Middle frontal gyrus (tissue), 1 donor: ENCODE results near the gene TBL1X.
"Not testable (repeated sequence)": the region's sequence is repeated elsewhere in the genome, so short reads cannot be mapped to it uniquely, and the experiment has no call there.

Source experiments
- DNase-seq: peaks from one replicate; pipeline ENCODE4 v3.0.0-alpha.2; 2015; ENCODE audit warnings: low spot score; ENCODE audit errors: extremely low spot score

The TBL1X gene

DNA sequence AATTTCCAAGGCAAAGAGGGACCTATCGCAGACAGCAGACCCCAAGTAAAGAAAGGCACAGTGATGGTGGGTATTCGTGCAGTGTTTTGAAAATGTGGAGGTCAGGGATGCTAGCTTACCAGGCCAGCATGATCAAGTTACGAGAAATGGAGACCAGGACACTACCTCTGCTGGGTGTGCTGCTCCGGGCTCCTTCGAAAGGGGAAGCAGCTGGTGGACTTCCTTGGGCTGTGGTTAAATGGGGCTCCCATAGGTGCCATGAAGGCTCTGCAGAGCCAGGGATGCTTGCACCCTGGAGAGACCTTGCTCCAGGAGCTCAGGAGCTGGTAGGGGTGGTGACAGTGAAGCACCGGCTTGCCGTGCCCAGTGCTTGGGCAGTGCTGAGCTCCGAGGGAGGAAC, 68.8 kb downstream of the TBL1X start:
- no peak for DNase-seq

GRCh38 chrX:9534686-9535085, 69.8 kb downstream of the TBL1X start:
- no peak for DNase-seq

- no peak for DNase-seq
Observed at GRCh38 chrX:9535101-9535500, 70.2 kb downstream of the TBL1X start.

GRCh38 chrX:9536156-9536555, 71.3 kb downstream of the TBL1X start:
- not testable (repeated sequence) for DNase-seq

- no peak for DNase-seq
Observed at GRCh38 chrX:9537781-9538180, 72.9 kb downstream of the TBL1X start.

DNA sequence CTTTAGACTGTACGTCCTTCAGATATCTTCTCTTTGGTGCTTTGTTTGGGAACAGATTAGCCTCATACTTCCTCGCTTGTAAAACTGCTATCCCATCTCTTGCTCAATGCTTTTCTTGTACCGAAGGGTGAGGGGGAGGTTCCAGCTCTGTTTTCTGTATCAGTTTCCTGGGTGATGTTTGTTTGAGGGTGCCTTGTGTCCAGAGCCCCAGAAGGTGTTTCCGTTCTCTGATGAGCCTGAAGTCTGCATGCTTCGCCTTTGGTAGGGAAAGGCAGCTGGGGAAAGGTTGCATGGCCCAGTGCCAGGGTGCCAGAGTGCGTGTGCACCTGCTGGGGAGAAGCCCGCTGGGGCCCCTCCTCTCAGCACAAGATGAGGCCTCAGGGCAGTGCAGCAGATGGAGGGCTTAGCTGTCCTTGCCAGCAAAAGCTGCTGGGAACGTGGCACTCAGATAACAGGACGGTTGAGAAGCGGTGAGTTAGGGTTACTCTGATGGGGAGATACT, 73.7 kb downstream of the TBL1X start:
- no peak for DNase-seq

DNA sequence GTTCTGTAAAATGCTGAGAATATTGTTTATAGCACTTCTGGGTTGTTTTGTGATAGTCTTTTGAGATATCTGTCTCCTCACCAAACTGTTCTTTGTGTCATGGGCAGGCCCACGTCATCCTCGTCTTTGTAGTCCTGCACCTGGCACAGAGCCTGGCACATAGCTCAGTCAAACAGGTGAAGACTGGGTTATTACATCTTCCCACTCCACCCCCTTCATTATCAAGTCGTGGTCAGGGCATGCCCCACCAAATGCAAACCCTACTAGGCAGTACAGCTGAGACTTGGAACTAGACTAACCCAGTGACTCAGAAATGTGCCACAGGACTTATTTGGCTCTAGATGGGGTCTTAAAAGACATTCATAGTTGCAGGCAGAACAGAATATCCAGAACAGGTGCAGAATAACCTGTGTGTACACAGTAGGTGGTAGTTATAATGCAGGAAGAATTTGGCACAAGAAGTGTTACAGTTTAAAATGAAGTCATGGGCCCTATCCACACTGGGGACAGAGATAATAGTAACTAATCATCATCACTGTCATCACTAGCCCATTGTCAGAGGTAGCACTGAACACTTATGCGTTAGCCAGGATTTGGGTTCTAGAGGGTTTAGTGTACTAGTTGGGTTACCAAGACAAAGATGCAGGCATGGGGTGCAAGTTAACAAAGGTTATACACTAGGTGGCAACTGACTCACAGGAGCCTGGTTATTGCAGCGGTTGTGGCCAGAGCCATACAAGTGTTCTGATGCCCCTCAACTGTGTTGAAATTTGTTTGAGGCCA, 74.9 kb downstream of the TBL1X start:
- no peak for DNase-seq

- DNase-seq = no peak
Observed at GRCh38 chrX:9542106-9542760, 77.4 kb downstream of the TBL1X start.

- no peak for DNase-seq
Observed at GRCh38 chrX:9542761-9543111, 77.9 kb downstream of the TBL1X start.

DNA sequence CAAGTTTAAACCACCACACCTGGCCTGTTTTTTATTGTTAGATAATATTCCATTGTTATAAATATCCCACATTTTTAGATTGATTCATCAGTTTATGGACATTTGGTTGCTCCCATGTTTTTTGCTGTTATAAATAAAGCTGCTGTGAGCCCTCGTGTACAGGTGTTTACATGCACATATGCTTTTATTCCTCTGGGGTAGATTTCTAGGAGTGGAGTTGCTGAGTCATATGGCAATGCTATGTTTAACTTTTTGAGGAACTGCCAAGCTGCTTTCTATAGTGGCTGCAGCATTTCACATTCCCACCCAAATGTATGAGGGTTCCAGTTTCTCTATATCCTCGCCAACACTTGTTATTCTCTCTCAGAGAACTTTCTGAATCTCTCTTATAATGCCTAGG, 90.5 kb downstream of the TBL1X start:
- DNase-seq = no peak

GRCh38 chrX:9557091-9557490, 92.2 kb downstream of the TBL1X start:
- no peak for DNase-seq

GRCh38 chrX:9557521-9557920, 92.7 kb downstream of the TBL1X start:
- no peak for DNase-seq

DNA sequence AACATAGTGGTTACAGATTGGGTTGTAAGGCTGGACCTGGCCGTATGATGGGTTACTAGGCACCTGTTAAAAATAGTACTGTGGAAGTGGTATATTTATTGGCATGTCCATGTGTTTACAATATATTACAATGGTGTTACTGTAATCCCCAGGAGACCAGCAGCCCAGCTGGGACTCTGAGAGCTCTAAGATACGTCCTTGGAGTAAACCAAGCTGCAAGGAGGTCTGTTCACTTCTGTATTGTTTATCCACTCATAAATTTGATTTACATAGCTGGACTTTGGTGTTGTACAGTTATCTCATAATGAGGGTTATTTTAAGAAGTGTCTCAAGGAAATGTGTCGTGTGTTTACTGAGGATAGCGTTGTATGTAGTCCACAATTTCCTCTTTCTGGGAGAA, 93.8 kb downstream of the TBL1X start:
- no peak for DNase-seq

DNA sequence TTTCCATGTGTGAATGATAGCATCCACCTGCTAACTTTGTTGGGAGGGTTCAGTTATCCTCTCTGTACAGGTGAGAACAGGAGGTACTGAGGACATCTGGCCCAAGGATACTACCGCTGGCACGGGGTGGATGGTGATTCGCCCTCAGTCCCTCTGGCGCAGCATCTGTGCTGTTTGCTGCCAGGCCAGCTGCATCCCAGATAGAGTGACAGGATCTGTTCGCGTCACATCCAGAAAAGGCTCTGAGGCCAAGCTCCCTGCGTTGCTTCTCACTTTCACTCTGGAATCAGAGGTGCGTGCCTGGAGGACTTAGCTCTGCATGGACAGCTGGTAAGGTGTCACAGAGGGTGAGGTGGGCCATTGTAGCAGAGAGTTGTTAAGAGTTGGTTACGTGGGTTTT, 95.4 kb downstream of the TBL1X start:
- no peak for DNase-seq

DNA sequence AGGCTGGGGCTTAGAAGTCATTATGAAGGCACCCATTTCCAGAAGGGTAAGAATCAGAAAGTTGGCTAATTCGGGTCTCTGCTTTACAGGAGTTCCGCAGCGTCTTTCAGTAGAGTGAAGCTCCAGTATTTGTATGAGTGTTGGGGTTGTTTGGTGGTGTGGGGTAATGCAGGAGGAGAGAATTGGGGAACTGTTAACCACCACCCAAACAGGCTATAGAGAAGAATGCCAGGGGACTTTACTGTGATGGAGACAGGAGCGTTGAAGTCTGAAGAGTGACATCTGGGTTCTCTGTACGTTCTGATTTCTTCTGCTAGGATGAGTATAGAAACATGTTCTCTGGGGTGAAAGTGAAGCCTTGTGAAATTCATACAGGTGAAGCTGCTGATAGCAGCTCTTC, 96.3 kb downstream of the TBL1X start:
- no peak for DNase-seq

DNA sequence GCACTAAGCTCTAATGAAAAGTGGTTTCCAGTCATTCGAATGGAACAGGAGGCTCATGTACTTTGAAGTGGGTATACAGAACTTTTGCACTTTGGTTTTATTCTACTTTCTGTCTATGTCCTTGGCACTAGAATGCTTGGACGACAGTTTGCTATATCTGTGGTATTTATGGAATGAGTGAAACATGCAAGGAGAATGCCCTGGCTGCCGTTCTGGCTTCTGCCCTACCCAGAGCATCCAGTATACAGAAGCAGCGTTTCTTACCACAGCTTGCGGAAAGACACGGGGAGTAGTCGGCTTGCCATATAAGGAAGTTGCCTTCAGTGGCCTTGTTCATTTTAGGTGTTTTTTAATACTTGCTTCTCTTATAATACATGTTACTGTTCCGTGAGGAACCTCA, 98.0 kb downstream of the TBL1X start:
- no peak for DNase-seq

- peak; percentile 11 for DNase-seq
Observed at GRCh38 chrX:9566150-9566621, 101.3 kb downstream of the TBL1X start.

DNA sequence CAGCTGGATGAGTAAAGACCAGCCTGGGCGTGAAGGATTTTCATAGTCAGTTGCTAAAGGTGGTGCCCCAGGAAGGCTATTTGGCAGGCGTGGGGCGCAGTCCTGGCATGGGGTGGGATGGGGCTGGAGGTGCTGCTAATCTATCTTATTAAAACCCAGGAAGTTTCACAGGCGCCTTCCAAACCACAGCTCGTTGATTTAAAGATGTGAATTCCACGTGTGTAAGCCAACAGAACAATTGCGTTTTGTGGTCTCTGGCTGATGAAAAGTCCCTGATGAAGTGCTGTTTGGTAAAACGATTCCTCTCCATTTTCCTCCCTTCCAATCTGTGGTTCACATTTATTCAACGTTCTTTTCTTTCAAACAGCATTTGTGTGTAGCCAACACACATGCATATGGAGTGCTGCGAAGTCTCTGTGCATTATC, 105.0 kb downstream of the TBL1X start:
- no peak for DNase-seq

DNA sequence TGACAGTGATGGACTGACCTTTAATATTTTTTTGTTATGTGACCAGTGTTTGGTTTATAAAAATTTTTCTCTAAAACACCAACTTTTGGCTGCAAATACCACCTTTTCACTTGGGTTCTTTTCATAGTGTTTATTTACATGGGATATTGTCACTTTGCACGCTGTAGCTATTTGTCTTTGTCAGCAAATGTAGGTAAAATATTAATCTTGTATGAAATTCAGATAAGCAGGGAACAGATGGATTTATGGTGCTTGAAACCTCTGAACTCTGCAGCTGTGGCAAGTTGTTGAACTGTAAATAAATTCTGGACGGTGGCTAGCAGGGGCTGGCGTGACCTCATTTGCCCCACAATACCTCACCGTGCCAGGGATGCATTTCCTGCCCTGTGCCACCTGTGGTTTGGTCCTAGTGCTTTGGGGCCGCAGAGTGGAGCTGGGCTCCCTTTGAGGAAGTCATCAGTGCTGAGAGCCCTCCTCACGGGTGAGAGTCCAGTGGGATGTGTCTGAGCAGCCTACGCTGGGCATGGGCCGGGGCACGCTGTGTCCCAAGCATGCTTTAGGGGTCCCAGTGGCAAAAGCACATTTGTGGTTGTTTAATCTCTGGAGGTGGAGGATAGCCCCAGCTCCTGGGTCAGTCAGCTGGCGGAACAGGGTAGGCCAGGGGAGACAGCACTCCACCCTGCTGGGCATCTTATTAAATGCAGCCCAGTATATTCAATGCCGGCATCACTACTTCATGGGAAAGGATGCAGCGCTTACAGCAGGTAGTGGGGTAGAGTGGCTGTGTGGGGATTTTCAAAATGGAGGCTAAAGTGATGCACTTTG, 108.6 kb downstream of the TBL1X start:
- no peak for DNase-seq

DNA sequence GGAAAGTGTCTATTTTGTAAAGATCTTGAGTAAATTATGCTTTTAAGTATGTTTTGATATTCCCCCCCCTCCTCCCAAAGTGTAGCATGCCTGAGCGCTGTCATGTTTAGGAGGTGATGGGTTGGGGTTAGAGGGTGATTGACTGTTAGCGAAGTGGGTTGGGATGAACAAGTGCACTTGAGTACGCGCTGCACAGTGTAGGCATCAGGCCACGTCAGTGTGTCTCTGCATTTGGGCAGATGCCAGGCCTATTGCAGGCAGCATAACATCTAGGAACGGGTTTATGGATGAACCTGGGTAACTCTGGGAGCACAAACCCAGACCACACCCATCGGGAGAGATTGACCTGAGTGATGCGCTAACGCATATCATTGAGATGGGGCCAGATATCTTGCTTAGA, 111.2 kb downstream of the TBL1X start:
- DNase-seq = no peak

- no peak for DNase-seq
Observed at GRCh38 chrX:9577555-9577954, 112.7 kb downstream of the TBL1X start.
